Right lobe of liver (tissue), 6 donors: Measurements from ENCODE around the gene NEURL3. TPM values are rescaled to one million over a fixed set of nuclear protein-coding genes. Genes with fewer than 3 reads are reported as not detected.

Source experiments
- ATAC-seq, 4 donors: fragments of 200-7000 bp; cut with Tn5 transposase; one replicate each; pipeline ENCODE4 v1.9.1; 2020; ENCODE audit warnings: mild to moderate bottlenecking in 4 of 4, moderate library complexity in 4 of 4
- DNase-seq, 3 donors: peaks; one replicate each; pipeline ENCODE4 v3.0.0-alpha.2; 2020
- H3K27ac ChIP-seq, 3 donors: fragments of 200-600 bp; one replicate each; pipeline ENCODE4 v1.8.0; 2022
- H3K27me3 ChIP-seq, 2 donors: fragments of 200-600 bp; one replicate each; pipeline ENCODE4 v1.8.0; 2022
- H3K36me3 ChIP-seq, 4 donors: fragments of 200-600 bp; sonication (generic) in 1 of 4; one replicate each; pipeline versions ENCODE4 v1.5.1 to v1.8.0; 2017 to 2022; ENCODE audit warnings: control low read depth in 1 of 4
- H3K4me1 ChIP-seq, 4 donors: fragments of 200-600 bp; sonication (generic) in 1 of 4; one replicate each; pipeline versions ENCODE4 v1.5.1 to v1.8.0; 2017 to 2022; ENCODE audit warnings: control low read depth in 1 of 4
- H3K4me3 ChIP-seq, 3 donors: fragments of 200-600 bp; one replicate each; pipeline ENCODE4 v1.8.0; 2022
- H3K9me3 ChIP-seq, 4 donors: fragments of 200-600 bp; sonication (generic) in 1 of 4; one replicate each; pipeline versions ENCODE4 v1.5.1 to v1.8.0; 2017 to 2022; ENCODE audit warnings: control low read depth in 1 of 4
- POLR2A ChIP-seq: fragments of 450-650 bp; IDR thresholded peaks from one replicate; pipeline ENCODE4 v1.6.1; 2017; ENCODE audit warnings: antibody characterized with exemption, mild to moderate bottlenecking
- WGBS: methylation state at CpG from one replicate; pipeline ENCODE4 v1.1.6; 2018; ENCODE audit warnings: low coverage, low lambda C conversion rate; ENCODE audit not compliant: insufficient coverage; ENCODE audit errors: missing lambda C conversion rate; 5-methylcytosine and 5-hydroxymethylcytosine counted together
- intact Hi-C, 2 donors: fragments of 100-400 bp; cut with DNase I; formaldehyde crosslinking; loops; one replicate each; pipeline versions ENCODE4 v1.11.2 to v1.14.1; 2022
- total RNA-seq, 6 experiments: library from RNA; depleted of rRNA in 2 of 6; stranded (reverse); fragments of >200 nt in 2 of 6; fragmentation: NEBNext Ultra II Directional in 3 of 6; extraction: Animal tissue kit (Norgen Biotek cat#: 25700) in 3 of 6; gene quantifications; one replicate each; pipeline versions ENCODE4 v1.1.0 to v1.2.4, GENCODE V29; 2016 to 2023
- TF ChIP-seq, protein P1 (sequence below), 4 donors: fragments of 200-600 bp in 3 of 4; fragments of 450-650 bp in 1 of 4; IDR thresholded peaks; one replicate each; pipeline versions ENCODE4 v1.5.1 to v1.8.0; 2016 to 2022; ENCODE audit warnings: antibody characterized with exemption in 4 of 4, mild to moderate bottlenecking in 2 of 4
- donor health status: DM: no; HTN: yes; CAD: no.
- donor health status: DM: no; HTN: no; CAD: no.
- donor health status: DM: no; HTN: no; CAD: no.
- donor health status: DM: no; HTN: yes; CAD: no.
- donor health status: DM: no; HTN: yes; CAD: no.

NEURL3 gene
- total RNA-seq, 6 experiments from 2014 or later = 0.23 to 3.0 (median 1.4) TPM

DNA sequence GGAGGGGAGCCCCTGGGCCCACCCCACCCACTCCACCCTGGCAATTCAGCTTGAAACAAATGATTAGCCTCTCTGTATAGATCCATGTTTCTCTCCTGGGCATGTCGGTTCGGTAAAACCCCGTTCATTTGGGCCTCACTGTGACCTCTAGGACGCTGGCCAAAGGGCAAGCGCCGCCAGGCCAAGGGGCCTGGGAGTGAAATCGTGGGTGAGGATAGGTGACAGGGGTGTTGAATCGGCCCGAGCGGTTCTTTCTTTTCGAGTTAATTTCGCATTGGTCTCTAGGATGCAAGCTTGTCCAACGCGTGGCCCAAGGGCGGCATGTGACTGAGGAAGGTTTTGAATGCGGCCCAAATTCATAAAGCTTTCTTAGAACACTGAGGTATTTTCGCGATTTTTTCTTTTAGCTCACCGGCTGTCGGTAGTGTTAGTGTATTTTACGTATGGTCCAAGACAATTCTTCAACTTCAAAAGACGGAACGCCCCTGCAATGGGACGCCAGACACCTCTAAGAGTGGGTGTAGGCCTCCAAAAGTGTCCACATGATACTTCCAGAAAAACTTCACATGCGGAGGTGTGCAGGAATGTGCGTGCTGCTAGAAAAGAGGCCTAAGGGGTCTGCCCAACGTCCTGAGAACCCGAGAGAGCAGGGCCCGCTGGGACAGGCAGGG lies 21.6 kb upstream of the NEURL3 start:
- TF ChIP-seq, protein P1, sequence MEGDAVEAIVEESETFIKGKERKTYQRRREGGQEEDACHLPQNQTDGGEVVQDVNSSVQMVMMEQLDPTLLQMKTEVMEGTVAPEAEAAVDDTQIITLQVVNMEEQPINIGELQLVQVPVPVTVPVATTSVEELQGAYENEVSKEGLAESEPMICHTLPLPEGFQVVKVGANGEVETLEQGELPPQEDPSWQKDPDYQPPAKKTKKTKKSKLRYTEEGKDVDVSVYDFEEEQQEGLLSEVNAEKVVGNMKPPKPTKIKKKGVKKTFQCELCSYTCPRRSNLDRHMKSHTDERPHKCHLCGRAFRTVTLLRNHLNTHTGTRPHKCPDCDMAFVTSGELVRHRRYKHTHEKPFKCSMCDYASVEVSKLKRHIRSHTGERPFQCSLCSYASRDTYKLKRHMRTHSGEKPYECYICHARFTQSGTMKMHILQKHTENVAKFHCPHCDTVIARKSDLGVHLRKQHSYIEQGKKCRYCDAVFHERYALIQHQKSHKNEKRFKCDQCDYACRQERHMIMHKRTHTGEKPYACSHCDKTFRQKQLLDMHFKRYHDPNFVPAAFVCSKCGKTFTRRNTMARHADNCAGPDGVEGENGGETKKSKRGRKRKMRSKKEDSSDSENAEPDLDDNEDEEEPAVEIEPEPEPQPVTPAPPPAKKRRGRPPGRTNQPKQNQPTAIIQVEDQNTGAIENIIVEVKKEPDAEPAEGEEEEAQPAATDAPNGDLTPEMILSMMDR (IDR thresholded peaks at IDR 0.05) = no peak
- TF ChIP-seq POLR2A = no peak
- H3K9me3 ChIP-seq = no peaks in the 10 kb centered on the region
- no peaks in the 10 kb centered on the region for H3K36me3 ChIP-seq
- peak overlapping the region; percentile 55 to 76 (median 56) for H3K27ac ChIP-seq
- H3K27me3 ChIP-seq = no peaks in the 10 kb centered on the region
- intact Hi-C loops = no loop called here
- DNase-seq (no peak), ATAC-seq (no peak)
- 71% methylated on average over 26 of the region's 29 CpGs for WGBS
- H3K4me1 ChIP-seq = no peaks in the 10 kb centered on the region
- peak overlapping the region; percentile 37 to 47 (median 41) for H3K4me3 ChIP-seq

DNA sequence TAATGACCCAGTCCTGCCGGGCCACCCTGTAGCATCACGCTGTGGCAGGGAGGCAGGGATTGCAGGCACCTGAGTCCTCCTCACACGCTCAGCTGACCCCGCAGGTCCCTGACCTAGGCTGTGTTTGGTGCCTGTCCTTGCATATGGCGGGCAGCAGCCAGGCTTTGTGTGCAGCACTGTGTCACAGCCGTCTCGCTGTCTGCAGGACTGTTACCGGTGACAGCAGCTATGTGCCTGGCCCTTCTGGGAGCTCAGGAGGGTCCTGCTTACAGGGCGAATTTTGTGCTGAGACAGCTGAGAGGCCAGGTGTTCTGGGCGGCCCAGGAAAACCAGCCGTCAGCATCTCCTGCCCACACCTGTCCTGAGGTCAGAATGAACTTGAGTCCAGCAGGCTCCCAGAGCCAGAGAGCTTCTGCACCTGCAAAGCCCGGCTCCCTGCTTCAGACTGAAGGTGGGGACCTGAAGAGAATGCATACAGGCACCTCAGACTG lies 21.0 kb upstream of the NEURL3 start:
- WGBS = 93% methylated on average over 4 of the region's 12 CpGs
- Histone ChIP-seq H3K36me3 (no peaks in the 10 kb centered on the region), H3K4me3 (no peak overlapping the region), H3K27me3 (no peaks in the 10 kb centered on the region), H3K4me1 (no peaks in the 10 kb centered on the region), H3K27ac (no peak overlapping the region), H3K9me3 (no peaks in the 10 kb centered on the region)
- ATAC-seq (no peak), DNase-seq (peak in 1 of 3 donors; percentile 18)
- intact Hi-C loops = no loop called here
- TF ChIP-seq, protein P1 (IDR thresholded peaks at IDR 0.05) = no peak
- TF ChIP-seq POLR2A = no peak

- intact Hi-C loops = no loop called here
- peak in 1 of 3 donors; percentile 4 for DNase-seq
- Histone ChIP-seq H3K27me3 (no peaks in the 10 kb centered on the region), H3K4me1 (no peaks in the 10 kb centered on the region), H3K27ac (no peak overlapping the region), H3K36me3 (no peaks in the 10 kb centered on the region), H3K4me3 (no peak overlapping the region), H3K9me3 (no peaks in the 10 kb centered on the region)
- no peak for ATAC-seq
- no CpG with 5 or more reads among the region's 4 CpGs for WGBS
- no peak for TF ChIP-seq POLR2A
- TF ChIP-seq, protein P1 (IDR thresholded peaks at IDR 0.05) = no peak
Measured at GRCh38 chr2:96525211-96525507, 20.0 kb upstream of the NEURL3 start.

- H3K27me3 ChIP-seq = no peaks in the 10 kb centered on the region
- H3K27ac ChIP-seq = no peak overlapping the region
- no peaks in the 10 kb centered on the region for H3K36me3 ChIP-seq
- intact Hi-C loops = no loop called here
- no peak overlapping the region for H3K4me3 ChIP-seq
- ATAC-seq (no peak), DNase-seq (peak in 1 of 3 donors; percentile 14)
- TF ChIP-seq, protein P1 (IDR thresholded peaks at IDR 0.05) = no peak
- no peak for TF ChIP-seq POLR2A
- no peaks in the 10 kb centered on the region for H3K9me3 ChIP-seq
- H3K4me1 ChIP-seq = no peaks in the 10 kb centered on the region
- WGBS = 61% methylated on average over 8 of the region's 15 CpGs
Measured at GRCh38 chr2:96524482-96525210, 19.5 kb upstream of the NEURL3 start.
